IMR-90 (cell line): ENCODE measurements around the gene E2F4. TPM values are rescaled to one million over a fixed set of nuclear protein-coding genes. Genes with fewer than 3 reads are reported as not detected.
A peak's percentile ranks its signal among the peaks of the same experiment; 100 is the strongest.

Experiments used
- ATAC-seq: fragments of 200-7000 bp; cut with Tn5 transposase; 2 replicates; pipeline ENCODE4 v1.9.1; 2020; ENCODE audit warnings: low read depth, mild to moderate bottlenecking, moderate library complexity
- BruUV-seq: library from RNA; stranded (reverse); fragments of 400-500 nt; replicated peaks from 2 replicates; lab custom pipeline; 2021; lab: Mats Ljungman, UMichigan
- CTCF ChIA-PET: fragments of 300-600 bp; formaldehyde crosslinking; extraction: SDS; loops from one replicate; lab custom pipeline; 2021; ENCODE audit warnings: antibody characterized with exemption; lab: Yijun Ruan, JAX
- POLR2A ChIA-PET: fragments of 300-600 bp; sonication (Branson Sonifier 250); formaldehyde crosslinking; loops from one replicate; lab custom pipeline; 2022; ENCODE audit warnings: antibody characterized with exemption; ENCODE audit not compliant: unreplicated experiment; lab: Charles Lee
- DNase-seq: peaks from one replicate; pipeline ENCODE4 v3.0.0; 2013
- H2AFZ ChIP-seq: replicated peaks from 2 replicates; pipeline ENCODE3; 2013; ENCODE audit warnings: low read length, mild to moderate bottlenecking; ENCODE audit not compliant: poor library complexity
- H2AK5ac ChIP-seq: 2 replicates; pipeline ENCODE4 v1.6.1; 2013; ENCODE audit warnings: low read depth, low read length, inconsistent platforms
- H2AK9ac ChIP-seq: replicated peaks from 2 replicates; pipeline ENCODE3; 2013; ENCODE audit warnings: mild to moderate bottlenecking, low read depth, low read length, moderate library complexity; ENCODE audit not compliant: poor library complexity
- H2BK120ac ChIP-seq: 2 replicates; pipeline ENCODE4 v1.6.1; 2013; ENCODE audit warnings: low read depth, low read length, inconsistent platforms
- H2BK15ac ChIP-seq: 3 replicates; pipeline ENCODE4 v1.6.1; 2013; ENCODE audit warnings: low read depth, low read length, inconsistent platforms
- H2BK20ac ChIP-seq: 2 replicates; pipeline ENCODE4 v1.6.1; 2013; ENCODE audit warnings: low read depth, mild to moderate bottlenecking, inconsistent platforms, low read length, moderate library complexity
- H2BK5ac ChIP-seq: 2 replicates; pipeline ENCODE4 v1.6.1; 2013; ENCODE audit warnings: mild to moderate bottlenecking, low read depth, low read length, inconsistent platforms; ENCODE audit not compliant: poor library complexity, severe bottlenecking
- H3K14ac ChIP-seq: replicated peaks from 2 replicates; pipeline ENCODE4 v1.6.1; 2013; ENCODE audit warnings: low read depth, low read length, inconsistent platforms
- H3K18ac ChIP-seq: 2 replicates; pipeline ENCODE4 v1.6.1; 2013; ENCODE audit warnings: low read depth, low read length, control low read depth
- H3K23ac ChIP-seq: 2 replicates; pipeline ENCODE4 v1.6.1; 2013; ENCODE audit warnings: low read depth, low read length, inconsistent platforms
- H3K27ac ChIP-seq: 2 replicates; pipeline ENCODE4 v1.5.1; 2013; ENCODE audit warnings: mild to moderate bottlenecking, control low read depth, low read length; ENCODE audit not compliant: insufficient read depth
- H3K27me3 ChIP-seq: 2 replicates; pipeline ENCODE4 v1.6.1; 2013; ENCODE audit warnings: low read length; ENCODE audit not compliant: control insufficient read depth, insufficient read depth
- H3K36me3 ChIP-seq: 2 replicates; pipeline ENCODE4 v1.6.1; 2013; ENCODE audit warnings: low read length, mixed read lengths; ENCODE audit not compliant: control insufficient read depth, insufficient read depth
- H3K4ac ChIP-seq: 2 replicates; pipeline ENCODE4 v1.6.1; 2013; ENCODE audit warnings: low read depth, low read length, inconsistent platforms
- H3K4me1 ChIP-seq: 2 replicates; pipeline ENCODE4 v1.6.1; 2013; ENCODE audit warnings: low read length, mixed read lengths; ENCODE audit not compliant: control insufficient read depth, insufficient read depth
- H3K4me2 ChIP-seq: 2 replicates; pipeline ENCODE4 v1.6.1; 2013; ENCODE audit warnings: low read depth, mild to moderate bottlenecking, control low read depth, low read length, moderate library complexity
- H3K4me3 ChIP-seq: 2 replicates; pipeline ENCODE4 v1.5.1; 2013; ENCODE audit warnings: low read depth, mild to moderate bottlenecking, control low read depth, low read length, moderate library complexity; ENCODE audit not compliant: insufficient read depth
- H3K56ac ChIP-seq: 2 replicates; pipeline ENCODE4 v1.6.1; 2013; ENCODE audit warnings: low read length, inconsistent platforms; ENCODE audit not compliant: insufficient read depth; ENCODE audit errors: extremely low read depth
- H3K79me1 ChIP-seq, 2 experiments: 2 replicates each; pipeline ENCODE4 v1.6.1; 2013; ENCODE audit warnings: low read length in 2 of 2, inconsistent platforms in 1 of 2, low read depth in 1 of 2
- H3K9ac ChIP-seq: 2 replicates; pipeline ENCODE4 v1.6.1; 2013; ENCODE audit warnings: low read depth, low read length, control low read depth
- H3K9me1 ChIP-seq: 2 replicates; pipeline ENCODE4 v1.6.1; 2013; ENCODE audit warnings: low read length, inconsistent platforms; ENCODE audit not compliant: insufficient read depth
- H3K9me3 ChIP-seq: 2 replicates; pipeline ENCODE4 v1.6.1; 2013; ENCODE audit warnings: low read length; ENCODE audit not compliant: control insufficient read depth, insufficient read depth
- H4K20me1 ChIP-seq: 2 replicates; pipeline ENCODE4 v1.6.1; 2013; ENCODE audit warnings: low read length, inconsistent platforms; ENCODE audit not compliant: insufficient read depth
- H4K5ac ChIP-seq: 2 replicates; pipeline ENCODE4 v1.6.1; 2013; ENCODE audit warnings: mild to moderate bottlenecking, low read depth, low read length, control low read depth
- H4K8ac ChIP-seq, 2 experiments: 2 replicates each; pipeline ENCODE4 v1.6.1; 2013; ENCODE audit warnings: low read depth in 2 of 2, low read length in 2 of 2, control low read depth in 1 of 2, inconsistent platforms in 1 of 2
- H4K91ac ChIP-seq: 2 replicates; pipeline ENCODE4 v1.6.1; 2013; ENCODE audit warnings: low read depth, low read length, inconsistent platforms; ENCODE audit not compliant: insufficient read depth
- BHLHE40 ChIP-seq: fragments of 150-350 bp; IDR thresholded peaks from 2 replicates; pipeline ENCODE4 v1.6.1; 2016; ENCODE audit warnings: mild to moderate bottlenecking, low read depth, low read length
- CEBPB ChIP-seq: IDR thresholded peaks from 2 replicates; pipeline ENCODE4 v1.6.1; 2012; ENCODE audit warnings: low read depth, low read length, improper control_type of control experiment
- CHD1 ChIP-seq: IDR thresholded peaks from 2 replicates; pipeline ENCODE4 v1.6.1; 2012; ENCODE audit warnings: low read depth, low read length, improper control_type of control experiment
- ELK1 ChIP-seq: fragments of 150-350 bp; IDR thresholded peaks from 2 replicates; pipeline ENCODE4 v1.6.1; 2016; ENCODE audit warnings: low read depth, mild to moderate bottlenecking, low read length, moderate library complexity, borderline replicate concordance
- FOS ChIP-seq: fragments of 150-350 bp; IDR thresholded peaks from 2 replicates; pipeline ENCODE4 v1.6.1; 2016; ENCODE audit warnings: low read depth, low read length
- MAZ ChIP-seq: IDR thresholded peaks from 2 replicates; pipeline ENCODE4 v1.6.1; 2012; ENCODE audit warnings: low read depth, mild to moderate bottlenecking, low read length, improper control_type of control experiment, moderate library complexity, borderline replicate concordance
- NFE2L2 ChIP-seq: fragments of 150-350 bp; IDR thresholded peaks from 2 replicates; pipeline ENCODE4 v1.6.1; 2016; ENCODE audit warnings: low read depth, mild to moderate bottlenecking, low read length
- POLR2A ChIP-seq: IDR thresholded peaks from 2 replicates; pipeline ENCODE4 v1.6.1; 2012; ENCODE audit warnings: mild to moderate bottlenecking, low read depth, low read length
- RAD21 ChIP-seq: IDR thresholded peaks from 2 replicates; pipeline ENCODE4 v1.6.1; 2012; ENCODE audit warnings: low read length, improper control_type of control experiment
- RCOR1 ChIP-seq: IDR thresholded peaks from 2 replicates; pipeline ENCODE4 v1.6.1; 2012; ENCODE audit warnings: mild to moderate bottlenecking, low read length, improper control_type of control experiment; ENCODE audit not compliant: insufficient replicate concordance
- SMC3 ChIP-seq: fragments of 150-350 bp; IDR thresholded peaks from 2 replicates; pipeline ENCODE4 v1.6.1; 2016; ENCODE audit warnings: low read depth, mild to moderate bottlenecking, antibody characterized with exemption, low read length, moderate library complexity
- USF2 ChIP-seq: fragments of 150-350 bp; IDR thresholded peaks from 2 replicates; pipeline ENCODE4 v1.6.1; 2017; ENCODE audit warnings: mild to moderate bottlenecking, antibody characterized with exemption, low read length, low read depth
- whole genome bisulfite sequencing, 2 experiments: methylation state at CpG; one replicate each; pipeline versions ENCODE4 v1.1.5 to v1.1.7; 2013; ENCODE audit warnings: missing lambda C conversion rate in 2 of 2; ENCODE audit not compliant: insufficient read length in 1 of 2; ENCODE audit errors: extremely low coverage in 2 of 2; 5-methylcytosine and 5-hydroxymethylcytosine counted together
- dilution Hi-C: fragments of 300-500 bp; cut with HindIII; formaldehyde crosslinking; loops from one replicate; pipeline ENCODE4 v1.14.3; 2018; ENCODE audit warnings: low sequenced_read_pairs; ENCODE audit not compliant: unreplicated experiment
- in situ Hi-C: fragments of 300-500 bp; cut with MboI; formaldehyde crosslinking; loops from 3 replicates; pipeline ENCODE4 v1.14.3; 2019; ENCODE audit warnings: low sequenced_read_pairs, inconsistent platforms, mixed read lengths
- intact Hi-C: fragments of 100-400 bp; cut with micrococcal nuclease; formaldehyde crosslinking; loops from 2 replicates; pipeline ENCODE4 v1.10.0; 2022
- polyA plus RNA-seq, 3 experiments: library from polyadenylated mRNA; depleted of rRNA; stranded (reverse); fragments of >200 nt; gene quantifications; 2 replicates each; pipeline ENCODE4 v1.2.3, GENCODE V29; 2012; ENCODE audit warnings: low replicate concordance in 1 of 3
- total RNA-seq: library from RNA; depleted of rRNA; stranded (reverse); fragments of >200 nt; gene quantifications from 2 replicates; pipeline ENCODE4 v1.2.3, GENCODE V29; 2012

The E2F4 gene
- total and polyA plus RNA-seq, 2 of the 4 experiments (the other 2 are of a cell fraction), result 63.4 to 103 TPM

- Histone ChIP-seq H3K79me1 (peaks cover 0 to 17% of the 10 kb centered on the region in 2 experiments; a peak in 2 of 4 replicates), H3K4me1 (peaks cover 24% of the 10 kb centered on the region), H4K20me1 (no peaks in the 10 kb centered on the region), H2AK5ac (no peak within 1 kb of the TSS; the same call in 1 of the 2 replicates), H2AFZ (peak within 1 kb of the TSS; percentile 83), H3K36me3 (peaks cover 3% of the 10 kb centered on the region; the same call in 1 of the 2 replicates), H2AK9ac (peak within 1 kb of the TSS; percentile 11), H4K8ac (no peak within 1 kb of the TSS), H3K56ac (no peak within 1 kb of the TSS), H3K4ac (no peak within 1 kb of the TSS), H4K5ac (no peak within 1 kb of the TSS; the same call in 1 of the 2 replicates), H3K27me3 (peaks cover 24% of the 10 kb centered on the region; the same call in 1 of the 2 replicates), H3K9me1 (peaks cover 7% of the 10 kb centered on the region; the same call in 1 of the 2 replicates), H3K27ac (no peak within 1 kb of the TSS), H3K4me3 (no peak within 1 kb of the TSS), H2BK5ac (no peak within 1 kb of the TSS), H4K91ac (no peak within 1 kb of the TSS), H3K18ac (no peak within 1 kb of the TSS), H2BK20ac (no peak within 1 kb of the TSS), H3K14ac (no peak within 1 kb of the TSS), H2BK120ac (no peak within 1 kb of the TSS), H2BK15ac (no peak within 1 kb of the TSS), H3K9ac (no peak within 1 kb of the TSS), H3K4me2 (peak within 1 kb of the TSS; percentile 9; the same call in 1 of the 2 replicates), H3K23ac (no peak within 1 kb of the TSS), H3K9me3 (no peaks in the 10 kb centered on the region)
- dilution Hi-C loops (no loop called here), in situ Hi-C loops (no loop called here), intact Hi-C loops (no loop called here)
- ATAC-seq (0 out of 2 replicates have a peak, but pooled peaks have one; percentile 1), DNase-seq (no peak)
- TF ChIP-seq CEBPB (no peak), FOS (no peak), BHLHE40 (no peak), ELK1 (no peak), MAZ (no peak), SMC3 (no peak), RCOR1 (no peak), NFE2L2 (no peak), POLR2A (no peak), USF2 (no peak), CHD1 (no peak), RAD21 (no peak)
- POLR2A ChIA-PET, result no interaction called here
- 0% methylated on average over 5 of the region's 41 CpGs; no CpG with 5 or more reads in 1 of the 2 experiments for WGBS, 2 experiments
- CTCF ChIA-PET, result interaction anchor here (0.9 kb wide), 1 partner anchor 9 kb away, joined by 3 read pairs; no protein-coding TSS in a partner anchor
- BruUV-seq, result no TSS peak
These were observed 27.3 kb upstream of the E2F4 start, which contains the start of gene HSF4 for GRCh38 chr16:67164599-67165061. TSS of gene HSF4 (plus strand) at chr16:67164745. CDS start at chr16:67164812, 67 bp downstream.
